ENCODE results near the gene PPP1R11.
"Not testable (repeated sequence)": the region's sequence is repeated elsewhere in the genome, so short reads cannot be mapped to it uniquely, and the experiment has no call there.

PPP1R11 gene

GRCh38 chr6:30100154-30100553 is 33.2 kb downstream of the PPP1R11 start:
- no peak for FAIRE-seq

- no peak for FAIRE-seq
Measured at GRCh38 chr6:30100585-30101443, 33.8 kb downstream of the PPP1R11 start.

- FAIRE-seq, result no peak
Measured at GRCh38 chr6:30101444-30102413, 34.7 kb downstream of the PPP1R11 start.

DNA sequence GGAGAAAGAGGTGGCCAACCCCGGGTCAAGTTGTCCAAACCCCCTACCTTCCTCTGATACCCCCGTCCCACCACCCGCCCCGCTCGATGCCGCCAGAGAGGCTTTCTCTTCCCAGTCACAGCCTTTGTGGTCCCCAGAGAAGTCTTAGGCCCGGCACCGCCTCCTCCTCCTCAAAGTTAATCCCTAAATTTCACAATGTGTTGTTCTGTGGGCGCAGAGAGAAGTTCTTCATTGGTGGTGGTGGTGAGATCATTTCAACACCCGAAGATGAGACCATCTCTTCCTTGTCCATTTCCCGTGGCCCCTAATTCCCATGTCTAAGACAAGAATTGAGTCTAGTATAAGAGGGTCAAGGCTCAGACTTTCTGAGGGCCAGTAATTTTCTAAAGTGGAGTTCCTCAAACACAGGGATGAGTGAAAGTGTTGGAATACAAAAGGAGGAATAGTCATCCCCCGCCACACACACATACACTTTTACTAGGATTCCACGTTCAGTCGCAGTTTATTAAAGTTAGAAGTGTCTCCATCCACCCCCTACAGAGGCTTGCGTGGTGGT is 35.5 kb downstream of the PPP1R11 start:
- FAIRE-seq, result no peak

- FAIRE-seq, result no peak
Measured at GRCh38 chr6:30102970-30103871, 36.2 kb downstream of the PPP1R11 start.

- FAIRE-seq, result no peak
Measured at GRCh38 chr6:30103872-30104179, 36.8 kb downstream of the PPP1R11 start.

DNA sequence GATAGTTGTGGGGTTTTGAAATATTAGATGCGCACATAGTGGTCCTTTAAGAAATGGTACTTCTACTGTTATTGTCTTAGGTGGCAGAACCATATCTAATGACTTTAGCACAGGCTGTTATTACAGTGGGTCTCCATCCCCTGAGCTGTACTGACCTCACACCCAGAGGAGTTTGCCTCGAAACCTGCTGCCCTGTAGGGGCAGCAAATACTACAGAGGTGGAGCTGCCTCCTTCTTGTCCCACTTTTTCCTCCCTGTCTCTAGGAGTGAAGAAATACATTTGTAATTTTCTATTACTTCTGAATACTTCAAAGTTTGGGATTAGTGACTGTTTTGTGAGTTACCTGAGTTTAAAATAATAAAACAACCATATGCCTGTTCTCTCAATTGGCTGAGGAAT is 37.7 kb downstream of the PPP1R11 start:
- no peak for FAIRE-seq

- FAIRE-seq, result no peak
Measured at GRCh38 chr6:30111266-30111856, 44.4 kb downstream of the PPP1R11 start.

DNA sequence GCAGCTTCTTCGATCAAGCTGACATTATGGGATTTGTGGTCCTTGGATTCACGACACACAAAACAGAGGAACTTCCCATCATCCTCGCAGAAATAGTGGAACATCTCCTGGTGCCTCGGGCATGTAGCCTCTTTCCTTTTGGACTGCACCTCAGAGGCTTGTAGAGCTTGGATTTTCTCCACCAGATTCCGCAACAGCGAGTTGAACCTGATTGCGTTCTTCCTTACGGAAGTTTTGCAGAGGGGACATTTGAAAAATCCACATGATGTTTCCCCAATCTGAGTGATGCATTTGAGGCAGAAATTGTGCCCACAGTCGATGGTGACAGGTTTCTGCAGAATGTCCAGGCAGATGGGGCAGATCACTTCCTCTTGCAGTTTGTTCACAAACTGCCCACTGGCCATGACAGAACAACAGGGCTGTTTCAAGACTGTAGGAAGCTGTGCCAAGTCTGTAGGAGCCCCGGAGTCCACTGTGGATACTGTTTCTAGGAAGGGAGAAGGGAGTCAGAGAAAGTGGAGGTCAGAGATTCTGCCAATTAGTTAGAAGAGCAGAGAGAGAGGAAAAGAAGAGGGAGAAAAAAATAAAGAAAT is 45.5 kb downstream of the PPP1R11 start:
- FAIRE-seq, result no peak

- FAIRE-seq, result no peak
Measured at GRCh38 chr6:30113003-30113759, 46.2 kb downstream of the PPP1R11 start, which contains the start of gene TRIM31. Gene TRIM31 (minus strand): TSS chr6:30113090. CDS start chr6:30112805, 285 bp downstream.

DNA sequence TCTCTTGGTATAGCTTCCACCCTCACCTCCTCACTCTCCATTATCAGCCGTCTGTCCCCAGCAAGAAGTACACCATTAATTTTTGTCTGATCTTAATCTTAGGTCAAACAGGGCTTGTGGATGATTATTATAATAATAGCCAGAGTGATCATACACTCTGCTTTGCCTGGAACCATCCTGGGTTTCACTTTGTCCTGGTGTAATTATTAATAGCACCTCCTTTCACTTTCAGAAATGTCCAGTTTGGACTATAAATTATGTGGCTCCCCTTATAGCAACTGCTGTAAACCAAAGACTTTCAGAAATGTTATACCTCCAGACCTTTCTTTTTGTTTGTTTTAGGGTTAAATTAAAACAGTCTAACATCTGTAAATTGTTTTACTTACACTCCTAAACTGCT is 46.8 kb downstream of the PPP1R11 start:
- FAIRE-seq, result no peak

- no peak for FAIRE-seq
Measured at GRCh38 chr6:30116724-30117123, 49.7 kb downstream of the PPP1R11 start.

- not testable (repeated sequence) for FAIRE-seq
Measured at GRCh38 chr6:30118691-30119090, 51.7 kb downstream of the PPP1R11 start.
